Measurements from ENCODE around the gene DTX4.

DTX4 gene

GRCh38 chr11:59187035-59187434 lies 15.1 kb downstream of the DTX4 start:
- no peaks in the 10 kb centered on the region for H3F3A ChIP-seq (ENCODE audit: insufficient read depth, low read length)
- H3K36me3 ChIP-seq (ENCODE audit: insufficient read depth, low read length): no peaks in the 10 kb centered on the region
- no peak overlapping the region for H2AFZ ChIP-seq (ENCODE audit: low read length)
- H3K9ac ChIP-seq (ENCODE audit: low read length): no peak overlapping the region
- H3K27me3 ChIP-seq (ENCODE audit: insufficient read depth, low read length): no peaks in the 10 kb centered on the region
- H3K27ac ChIP-seq (ENCODE audit: low read depth, low read length, poor library complexity, severe bottlenecking): no peak overlapping the region
- TF ChIP-seq CTCF (IDR thresholded peaks at IDR 0.05; ENCODE audit: low read length): no peak
- no peak overlapping the region for H3K4me2 ChIP-seq (ENCODE audit: low read length)
- no peaks in the 10 kb centered on the region for H3K9me3 ChIP-seq (ENCODE audit: low read length)
- peaks cover 14% of the 10 kb centered on the region for H3K4me1 ChIP-seq (ENCODE audit: insufficient read depth, low read length, severe bottlenecking)
- no peaks in the 10 kb centered on the region for H4K20me1 ChIP-seq (ENCODE audit: insufficient read depth, low read length)
- H3K4me3 ChIP-seq (ENCODE audit: low read depth, low read length, poor library complexity, severe bottlenecking): no peak overlapping the region
- no peaks in the 10 kb centered on the region for H3K9me2 ChIP-seq (ENCODE audit: low read depth, low read length)
- H3K79me2 ChIP-seq (ENCODE audit: insufficient read depth, low read length): no peaks in the 10 kb centered on the region

GRCh38 chr11:59187587-59187986 lies 15.7 kb downstream of the DTX4 start:
- Histone ChIP-seq H3K79me2 (ENCODE audit: insufficient read depth, low read length) (no peaks in the 10 kb centered on the region), H3K4me2 (ENCODE audit: low read length) (no peak overlapping the region), H3K36me3 (ENCODE audit: insufficient read depth, low read length) (no peaks in the 10 kb centered on the region), H3K9me3 (ENCODE audit: low read length) (no peaks in the 10 kb centered on the region), H3K4me3 (ENCODE audit: low read depth, low read length, poor library complexity, severe bottlenecking) (no peak overlapping the region), H4K20me1 (ENCODE audit: insufficient read depth, low read length) (no peaks in the 10 kb centered on the region), H3K27me3 (ENCODE audit: insufficient read depth, low read length) (no peaks in the 10 kb centered on the region), H2AFZ (ENCODE audit: low read length) (no peak overlapping the region), H3K9me2 (ENCODE audit: low read depth, low read length) (no peaks in the 10 kb centered on the region), H3K4me1 (ENCODE audit: insufficient read depth, low read length, severe bottlenecking) (peaks cover 14% of the 10 kb centered on the region), H3K27ac (ENCODE audit: low read depth, low read length, poor library complexity, severe bottlenecking) (no peak overlapping the region), H3K9ac (ENCODE audit: low read length) (no peak overlapping the region), H3F3A (ENCODE audit: insufficient read depth, low read length) (no peaks in the 10 kb centered on the region)
- TF ChIP-seq CTCF (IDR thresholded peaks at IDR 0.05; ENCODE audit: low read length) (no peak), EZH2 (IDR thresholded peaks at IDR 0.05; ENCODE audit: borderline replicate concordance, low read length) (no peak)

GRCh38 chr11:59188954-59189353 lies 17.0 kb downstream of the DTX4 start:
- no peak overlapping the region for H3K27ac ChIP-seq (ENCODE audit: low read depth, low read length, poor library complexity, severe bottlenecking)

More at GRCh38 chr11:59188954-59189353, 17.0 kb downstream of the DTX4 start:
- Histone ChIP-seq H3K4me3 (ENCODE audit: low read depth, low read length, poor library complexity, severe bottlenecking) (no peak overlapping the region), H3K4me2 (ENCODE audit: low read length) (no peak overlapping the region), H2AFZ (ENCODE audit: low read length) (no peak overlapping the region), H3F3A (ENCODE audit: insufficient read depth, low read length) (no peaks in the 10 kb centered on the region), H3K9me2 (ENCODE audit: low read depth, low read length) (no peaks in the 10 kb centered on the region), H3K9ac (ENCODE audit: low read length) (no peak overlapping the region), H3K36me3 (ENCODE audit: insufficient read depth, low read length) (no peaks in the 10 kb centered on the region), H3K9me3 (ENCODE audit: low read length) (no peaks in the 10 kb centered on the region), H3K27me3 (ENCODE audit: insufficient read depth, low read length) (no peaks in the 10 kb centered on the region), H3K4me1 (ENCODE audit: insufficient read depth, low read length, severe bottlenecking) (peaks cover 11% of the 10 kb centered on the region), H3K79me2 (ENCODE audit: insufficient read depth, low read length) (no peaks in the 10 kb centered on the region), H4K20me1 (ENCODE audit: insufficient read depth, low read length) (no peaks in the 10 kb centered on the region)
- no peak for TF ChIP-seq CTCF (IDR thresholded peaks at IDR 0.05; ENCODE audit: low read length)
